ENCODE results near the gene PRKAG2.

DNA sequence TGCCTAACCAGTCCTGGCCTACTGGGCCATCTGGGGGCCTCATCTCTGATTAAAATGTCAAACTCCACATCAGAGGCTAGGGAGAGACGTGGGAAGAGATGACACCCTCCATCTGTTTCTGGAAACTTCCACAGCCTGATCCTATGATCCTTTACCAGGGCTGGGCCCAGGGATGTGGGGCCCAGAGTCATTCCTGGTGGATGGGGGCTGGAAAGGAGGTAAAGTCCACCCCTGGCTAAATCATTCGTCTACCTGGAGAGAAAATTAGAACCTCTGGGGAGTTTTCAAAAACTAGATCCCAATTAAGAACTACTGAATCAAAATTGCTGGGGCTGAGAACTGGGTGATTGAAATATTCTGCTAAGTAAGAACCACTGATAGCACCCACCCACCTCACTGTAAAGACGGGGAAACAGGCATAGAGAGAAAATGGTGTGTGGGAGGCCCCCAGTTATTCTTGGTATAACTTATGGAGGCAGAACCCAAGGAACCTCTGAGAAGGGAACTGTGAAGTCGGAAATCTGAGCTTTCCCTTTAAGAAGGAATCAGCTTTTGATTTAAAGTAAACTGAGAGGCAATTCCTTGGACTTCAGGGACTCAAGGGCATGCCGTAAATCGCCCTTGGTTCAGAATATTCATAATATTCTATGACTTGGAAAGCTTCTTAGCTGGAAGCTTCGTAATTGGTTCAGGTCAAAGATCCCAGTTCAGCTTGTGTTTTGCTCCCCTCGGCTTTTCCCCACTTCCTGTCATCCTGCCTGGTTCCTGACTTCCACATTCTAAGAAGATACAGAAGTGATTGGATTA lies 53.1 kb downstream of the PRKAG2 start:
- no peak for TF ChIP-seq CTCF (IDR thresholded peaks at IDR 0.05; ENCODE audit: low read depth, low read length)
- TF ChIP-seq MYC (IDR thresholded peaks at IDR 0.05; ENCODE audit: low read depth, low read length): no peak
- TF ChIP-seq MAX (IDR thresholded peaks at IDR 0.05; ENCODE audit: low read depth, low read length): no peak
- no peak for TF ChIP-seq POLR2A (IDR thresholded peaks at IDR 0.05; ENCODE audit: extremely low read depth, insufficient read length)

Data from NB4 (cell line).